HG03103 (cell line): Measurements from ENCODE around the gene RNF115.

Experiments
- ATAC-seq: cut with Tn5 transposase; IDR thresholded peaks from one replicate; pipeline ENCODE4 v1.9.1; 2021; ENCODE audit warnings: low read depth; ENCODE audit not compliant: unreplicated experiment

The RNF115 gene

GRCh38 chr1:145707183-145707867 is 116.6 kb downstream of the RNF115 start, which contains the start of gene PDZK1:
TSS of gene PDZK1 (minus strand) at chr1:145707368. CDS start at chr1:145688021, 19,347 bp downstream.
- no peak for ATAC-seq

- no peak for ATAC-seq
Measured at GRCh38 chr1:145706086-145706664, 117.7 kb downstream of the RNF115 start.

- no peak for ATAC-seq
Measured at GRCh38 chr1:145705622-145706021, 118.3 kb downstream of the RNF115 start.

- ATAC-seq: no peak
Measured at GRCh38 chr1:145702826-145703225, 121.1 kb downstream of the RNF115 start.

GRCh38 chr1:145702052-145702451 is 121.8 kb downstream of the RNF115 start:
- no peak for ATAC-seq

GRCh38 chr1:145701306-145701862 is 122.5 kb downstream of the RNF115 start:
- ATAC-seq: no peak

- no peak for ATAC-seq
Measured at GRCh38 chr1:145696630-145696960, 127.3 kb downstream of the RNF115 start.

- no peak for ATAC-seq
Measured at GRCh38 chr1:145695821-145696629, 127.9 kb downstream of the RNF115 start.

GRCh38 chr1:145692785-145693443 is 131.0 kb downstream of the RNF115 start:
- ATAC-seq: no peak

- peak; percentile 74 for ATAC-seq
Measured at GRCh38 chr1:145690587-145691558, 133.0 kb downstream of the RNF115 start.

- no peak for ATAC-seq
Measured at GRCh38 chr1:145689922-145690321, 134.0 kb downstream of the RNF115 start.

- no peak for ATAC-seq
Measured at GRCh38 chr1:145688924-145689323, 135.0 kb downstream of the RNF115 start.
